Stimulated activated naive B cell treated with anti-CD40 and anti-IgM and Interleukin-4, amounts not matched to agents 10 μg/mL and 1 μg/mL and 100 μg/mL, for 72 hours (primary cell): Measurements from ENCODE around the gene BOD1L1.

Source experiments
- ATAC-seq, 2 donors: fragments of 150-1000 bp; cut with Tn5 transposase; replicated peaks; 2 replicates each; pipeline ENCODE4 v1.10.0; 2021; ENCODE audit warnings: moderate library complexity in 1 of 2
- DNase-seq: peaks from one replicate; pipeline ENCODE4 v3.0.0; 2021
- H3K27ac Mint-ChIP-seq: one replicate; pipeline ENCODE4 v1.8.0; 2022; ENCODE audit warnings: mild to moderate bottlenecking, mixed read lengths
- H3K27me3 Mint-ChIP-seq, 2 donors: one replicate each; pipeline ENCODE4 v1.8.0; 2022; ENCODE audit warnings: mixed read lengths in 2 of 2
- H3K36me3 Mint-ChIP-seq, 2 donors: one replicate each; pipeline ENCODE4 v1.8.0; 2022; ENCODE audit warnings: mixed read lengths in 2 of 2, mild to moderate bottlenecking in 1 of 2
- H3K4me1 Mint-ChIP-seq, 2 donors: one replicate each; pipeline ENCODE4 v1.8.0; 2022; ENCODE audit warnings: mixed read lengths in 2 of 2, mild to moderate bottlenecking in 1 of 2
- H3K4me3 Mint-ChIP-seq, 2 donors: one replicate each; pipeline ENCODE4 v1.8.0; 2022; ENCODE audit warnings: mild to moderate bottlenecking in 2 of 2, mixed read lengths in 2 of 2, moderate library complexity in 1 of 2
- H3K9me3 Mint-ChIP-seq, 2 donors: one replicate each; pipeline ENCODE4 v1.8.0; 2022; ENCODE audit warnings: mixed read lengths in 2 of 2, mild to moderate bottlenecking in 1 of 2

The BOD1L1 gene

DNA sequence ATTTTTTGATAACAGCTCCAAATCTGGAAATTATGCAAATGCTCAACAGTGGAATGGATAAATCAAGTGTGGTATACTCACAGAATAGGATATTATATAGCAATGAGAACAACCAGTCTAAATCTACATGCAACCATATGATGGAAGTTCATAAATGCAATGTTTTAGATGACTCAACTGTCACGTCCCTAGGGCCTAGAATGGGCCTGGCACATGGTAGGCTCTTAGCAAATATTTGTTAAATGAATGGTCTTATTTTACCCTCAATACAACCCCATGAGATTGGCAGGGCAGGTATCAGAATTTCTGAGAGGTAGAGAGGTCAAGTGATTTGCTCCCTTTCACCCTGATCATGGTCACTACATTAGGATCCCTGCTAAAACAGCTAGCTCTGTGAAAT, 68.6 kb downstream of the BOD1L1 start:
- ATAC-seq (no peak), DNase-seq (no peak)
- no peaks in the 10 kb centered on the region for H3K4me1 Mint-ChIP-seq
- no peak overlapping the region for H3K27ac Mint-ChIP-seq
- H3K27me3 Mint-ChIP-seq = peaks cover 14 to 17% of the 10 kb centered on the region in 2 donors
- H3K9me3 Mint-ChIP-seq = peaks cover 2 to 5% of the 10 kb centered on the region in 2 donors
- H3K36me3 Mint-ChIP-seq = peaks cover 10 to 15% of the 10 kb centered on the region in 2 donors
- H3K4me3 Mint-ChIP-seq = no peak overlapping the region

DNA sequence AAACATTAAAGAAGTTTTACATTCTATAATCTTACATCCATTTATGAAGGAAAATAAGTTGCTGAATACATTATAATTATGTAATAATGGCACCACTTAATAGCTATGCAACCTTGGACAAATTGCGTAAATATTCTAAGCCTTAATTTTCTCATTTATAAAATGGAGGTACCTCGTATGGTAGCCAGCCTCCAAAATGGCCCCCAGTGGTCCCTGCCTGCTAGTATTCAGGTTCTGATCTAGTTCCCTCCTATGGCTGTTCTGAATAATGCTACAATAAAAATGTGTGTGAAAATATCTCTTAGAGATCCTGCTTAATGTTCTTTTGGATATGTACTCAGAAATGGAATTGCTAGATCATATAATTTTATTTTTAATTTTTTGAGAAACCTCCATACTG, 72.2 kb downstream of the BOD1L1 start:
- peaks cover 4 to 13% of the 10 kb centered on the region in 2 donors for H3K9me3 Mint-ChIP-seq
- H3K27ac Mint-ChIP-seq = no peak overlapping the region
- no peak for DNase-seq
- ATAC-seq = no peak
- peaks cover 4 to 9% of the 10 kb centered on the region in 2 donors for H3K36me3 Mint-ChIP-seq
- H3K27me3 Mint-ChIP-seq = peaks cover 38 to 52% of the 10 kb centered on the region in 2 donors
- H3K4me3 Mint-ChIP-seq = no peak overlapping the region
- H3K4me1 Mint-ChIP-seq = no peaks in the 10 kb centered on the region

DNA sequence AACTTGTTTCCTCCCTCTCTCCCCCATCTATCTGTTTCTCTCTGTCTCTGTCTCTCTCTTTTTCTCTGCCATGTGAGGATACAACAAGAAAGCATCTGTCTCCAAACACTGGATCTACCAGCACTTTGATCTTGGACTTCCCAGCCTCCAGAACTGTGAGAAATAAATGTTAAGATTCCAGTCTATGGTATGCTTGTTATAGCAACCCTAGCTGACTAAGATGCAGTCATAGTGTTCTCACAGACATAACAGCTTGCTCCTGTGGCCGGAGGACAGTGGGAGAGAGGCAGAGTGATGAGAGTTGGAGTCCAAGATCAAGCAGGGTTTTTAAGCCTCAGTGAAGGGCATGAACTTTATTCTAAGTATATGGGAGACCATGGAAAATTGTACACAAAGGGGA, 74.4 kb downstream of the BOD1L1 start:
- Mint-ChIP-seq H3K36me3 (no peaks in the 10 kb centered on the region), H3K4me1 (peaks cover 6 to 10% of the 10 kb centered on the region in 2 donors), H3K27me3 (peaks cover 48 to 65% of the 10 kb centered on the region in 2 donors), H3K4me3 (no peak overlapping the region), H3K9me3 (peaks cover 0 to 10% of the 10 kb centered on the region in 2 donors), H3K27ac (no peak overlapping the region)
- DNase-seq = no peak
- ATAC-seq = no peak

DNA sequence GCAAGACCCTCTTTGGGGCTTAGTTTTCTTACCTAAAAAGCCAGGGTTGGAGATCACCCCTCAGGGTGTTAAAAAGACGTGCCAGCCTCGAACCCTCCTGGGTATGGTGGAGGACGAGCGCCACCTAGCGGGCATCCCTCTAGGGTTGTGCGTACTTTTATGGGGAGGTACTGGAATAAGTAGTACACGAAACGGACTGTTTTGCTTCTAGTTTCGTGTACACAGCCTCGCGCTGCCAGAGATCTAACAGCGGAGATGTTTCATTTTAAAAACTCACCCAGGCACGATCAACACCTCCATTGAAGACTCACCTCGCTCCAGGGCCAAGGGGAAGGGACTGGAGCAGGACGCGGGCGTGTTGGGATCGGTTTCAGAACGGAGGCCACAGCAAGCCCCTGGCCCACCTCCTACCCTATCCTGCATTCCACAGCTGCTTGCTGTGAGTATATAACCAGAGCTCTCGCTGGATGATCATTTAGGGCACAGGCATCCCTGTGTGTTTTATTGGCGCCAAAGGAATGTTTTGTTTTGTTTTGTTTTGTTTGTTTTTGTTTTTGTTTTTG, 78.5 kb downstream of the BOD1L1 start:
- ATAC-seq = peak; percentile 88 to 89
- Mint-ChIP-seq H3K27ac (peak overlapping the region; percentile 47), H3K4me1 (peaks cover 22 to 32% of the 10 kb centered on the region in 2 donors), H3K9me3 (peaks cover 5 to 10% of the 10 kb centered on the region in 2 donors), H3K27me3 (peaks cover 59 to 81% of the 10 kb centered on the region in 2 donors), H3K36me3 (peaks cover 2 to 10% of the 10 kb centered on the region in 2 donors), H3K4me3 (peak overlapping the region; percentile 80 to 85)
- peak; percentile 76 for DNase-seq

DNA sequence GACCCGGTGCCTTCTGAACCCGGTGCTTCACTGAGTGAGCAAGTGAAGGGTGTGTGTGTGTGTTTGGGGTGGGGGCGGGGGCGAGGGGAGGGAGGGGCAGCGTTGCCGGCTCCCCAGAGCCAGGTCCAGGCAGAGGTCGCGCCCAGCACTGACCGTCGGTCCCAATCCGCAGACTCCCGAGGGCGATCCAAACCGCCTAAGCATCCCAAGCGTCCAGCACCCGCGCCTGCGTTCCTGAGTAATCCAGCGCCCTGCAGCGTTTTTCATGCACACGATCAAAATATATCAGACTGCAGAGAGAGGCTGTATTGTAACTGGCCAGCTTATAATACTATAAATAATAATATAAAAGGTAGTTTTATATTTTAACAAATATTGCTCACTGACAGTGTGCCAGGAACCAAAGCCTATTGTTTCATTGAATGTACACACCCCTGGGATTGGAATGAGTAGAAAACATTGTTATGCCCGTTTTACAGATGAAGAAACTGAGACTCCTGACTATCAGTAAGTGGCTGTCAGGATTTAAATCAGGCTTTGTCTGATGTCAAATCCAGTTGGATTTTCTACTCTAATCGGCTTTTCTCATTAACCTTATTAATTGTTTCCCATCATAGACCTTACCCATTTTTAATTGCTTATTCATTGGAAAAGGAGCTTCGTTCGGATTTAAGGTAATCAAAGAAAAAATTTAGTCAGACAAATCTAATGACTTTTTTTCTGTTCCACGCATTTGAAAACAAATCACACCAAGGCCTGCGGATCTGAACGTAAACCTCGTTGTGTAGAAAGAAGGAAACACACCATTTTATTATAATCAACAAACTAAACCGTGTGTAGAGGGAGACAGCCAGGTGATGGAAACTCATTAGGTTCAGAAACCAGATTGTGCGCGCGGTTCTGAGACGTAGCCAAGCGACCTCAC, 79.2 kb downstream of the BOD1L1 start:
- peak overlapping the region; percentile 80 to 88 for H3K4me3 Mint-ChIP-seq
- H3K27me3 Mint-ChIP-seq = peaks cover 57 to 81% of the 10 kb centered on the region in 2 donors
- ATAC-seq (no peak), DNase-seq (no peak)
- H3K36me3 Mint-ChIP-seq = peaks cover 2 to 10% of the 10 kb centered on the region in 2 donors
- H3K9me3 Mint-ChIP-seq = peaks cover 5 to 12% of the 10 kb centered on the region in 2 donors
- H3K27ac Mint-ChIP-seq = peak overlapping the region; percentile 47
- peaks cover 24 to 39% of the 10 kb centered on the region in 2 donors for H3K4me1 Mint-ChIP-seq

DNA sequence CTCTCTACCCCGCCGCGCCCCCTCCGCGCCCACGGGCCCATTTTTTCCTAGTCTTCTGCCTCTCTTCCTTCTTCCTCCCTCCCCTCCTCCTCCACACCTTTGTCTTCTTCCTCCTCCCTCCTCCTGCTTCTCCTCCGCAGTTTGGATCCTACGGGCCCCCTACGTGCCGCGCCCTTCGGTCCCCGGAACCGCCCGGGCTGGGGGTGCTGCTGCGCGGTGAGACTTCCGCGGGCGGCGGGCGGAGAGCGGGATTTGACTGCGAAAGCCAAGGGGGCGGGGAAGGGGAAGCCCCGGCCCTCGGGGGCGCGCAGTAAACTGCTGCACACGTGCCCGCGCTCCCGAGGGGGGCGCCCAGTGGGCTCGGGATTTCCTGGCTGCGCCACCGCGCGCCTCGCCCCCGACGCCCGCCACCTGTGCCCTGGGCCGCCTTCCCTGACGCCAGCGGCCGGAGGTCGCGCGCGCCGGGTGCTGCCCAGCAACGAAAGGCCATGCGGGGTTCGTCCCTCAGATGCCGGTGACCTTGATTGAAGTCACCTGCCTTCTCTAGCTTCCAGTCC, 80.0 kb downstream of the BOD1L1 start:
- peaks cover 61 to 81% of the 10 kb centered on the region in 2 donors for H3K27me3 Mint-ChIP-seq
- ATAC-seq (peak in 1 of 2 donors; percentile 15), DNase-seq (no peak)
- H3K27ac Mint-ChIP-seq = peak overlapping the region; percentile 71
- H3K4me1 Mint-ChIP-seq = peaks cover 26 to 47% of the 10 kb centered on the region in 2 donors
- H3K9me3 Mint-ChIP-seq = peaks cover 5 to 12% of the 10 kb centered on the region in 2 donors
- H3K36me3 Mint-ChIP-seq = peaks cover 2 to 13% of the 10 kb centered on the region in 2 donors
- H3K4me3 Mint-ChIP-seq = peak overlapping the region; percentile 76 to 88

DNA sequence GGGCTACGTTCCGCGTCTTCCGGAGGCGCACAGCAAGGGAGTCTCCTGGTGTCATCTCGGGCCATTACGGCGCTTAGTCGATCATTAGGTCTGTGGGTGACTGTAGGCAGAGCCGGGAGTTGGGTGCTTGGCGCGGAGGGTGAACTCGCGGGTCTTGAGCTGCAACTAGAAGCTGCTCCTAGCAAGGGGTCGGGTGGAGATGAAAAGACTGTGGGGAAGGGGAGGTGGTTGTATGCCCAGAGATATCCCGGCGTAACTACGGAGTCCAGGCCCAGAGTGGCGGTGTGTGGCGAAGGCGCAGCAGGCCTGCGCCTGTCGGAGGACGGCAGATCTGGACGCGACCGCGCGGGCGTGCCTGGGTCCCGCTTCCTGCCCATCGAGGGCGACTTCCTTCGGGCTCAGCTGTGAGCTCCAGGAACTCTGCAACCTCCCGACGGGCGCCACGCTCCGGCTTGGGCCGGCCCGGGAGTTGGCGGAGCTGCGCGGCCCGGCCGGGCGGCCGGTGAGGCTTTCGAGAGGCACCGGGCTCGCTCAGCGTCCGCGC, 80.5 kb downstream of the BOD1L1 start:
- Mint-ChIP-seq H3K36me3 (peaks cover 2 to 13% of the 10 kb centered on the region in 2 donors), H3K9me3 (peaks cover 5 to 10% of the 10 kb centered on the region in 2 donors), H3K4me1 (peaks cover 26 to 52% of the 10 kb centered on the region in 2 donors), H3K27me3 (peaks cover 63 to 81% of the 10 kb centered on the region in 2 donors), H3K27ac (peak overlapping the region; percentile 77), H3K4me3 (peak overlapping the region; percentile 76 to 88)
- ATAC-seq (no peak), DNase-seq (no peak)

DNA sequence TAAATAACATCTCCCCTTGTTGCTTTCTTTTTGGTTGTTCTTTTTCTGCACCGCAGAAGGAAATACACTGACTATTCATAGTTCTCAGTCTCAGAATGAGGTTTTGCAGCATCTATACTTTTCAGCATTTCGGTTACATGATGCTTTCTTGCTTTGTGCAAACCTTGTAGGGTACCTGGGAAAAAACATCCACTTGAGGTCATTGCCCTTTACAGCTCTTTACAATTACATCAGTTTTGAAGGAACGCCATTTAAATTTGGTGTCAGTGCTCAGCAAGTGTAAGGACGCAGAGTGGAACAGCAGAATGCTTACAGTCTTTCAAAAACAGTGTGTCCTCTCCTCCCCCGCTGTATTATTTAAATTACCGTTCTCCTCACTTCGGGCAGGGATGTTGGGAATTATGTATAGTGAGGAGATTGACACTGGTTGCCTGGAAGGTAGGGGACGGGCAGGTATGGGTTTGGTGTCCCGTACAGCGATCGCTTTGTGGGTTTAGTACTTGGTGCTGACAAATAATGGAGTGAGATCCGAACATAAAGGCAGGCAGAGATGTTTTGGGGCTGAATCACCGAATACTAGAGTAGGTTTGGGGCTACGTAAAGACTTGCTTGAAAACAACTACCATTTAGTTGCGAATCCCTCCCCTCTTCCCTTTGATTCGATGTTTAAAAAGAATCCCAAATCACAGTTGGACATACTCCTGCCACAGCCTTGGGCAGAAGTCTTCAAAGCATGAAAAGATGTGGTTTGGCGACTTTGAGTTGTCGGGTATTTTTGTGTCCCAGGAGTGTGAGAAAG, 81.2 kb downstream of the BOD1L1 start:
- ATAC-seq = no peak
- Mint-ChIP-seq H3K9me3 (peaks cover 5 to 7% of the 10 kb centered on the region in 2 donors), H3K4me3 (peak overlapping the region; percentile 76 to 88), H3K36me3 (peaks cover 2 to 13% of the 10 kb centered on the region in 2 donors), H3K27ac (peak overlapping the region; percentile 77), H3K27me3 (peaks cover 60 to 81% of the 10 kb centered on the region in 2 donors), H3K4me1 (peaks cover 29 to 58% of the 10 kb centered on the region in 2 donors)
- no peak for DNase-seq

DNA sequence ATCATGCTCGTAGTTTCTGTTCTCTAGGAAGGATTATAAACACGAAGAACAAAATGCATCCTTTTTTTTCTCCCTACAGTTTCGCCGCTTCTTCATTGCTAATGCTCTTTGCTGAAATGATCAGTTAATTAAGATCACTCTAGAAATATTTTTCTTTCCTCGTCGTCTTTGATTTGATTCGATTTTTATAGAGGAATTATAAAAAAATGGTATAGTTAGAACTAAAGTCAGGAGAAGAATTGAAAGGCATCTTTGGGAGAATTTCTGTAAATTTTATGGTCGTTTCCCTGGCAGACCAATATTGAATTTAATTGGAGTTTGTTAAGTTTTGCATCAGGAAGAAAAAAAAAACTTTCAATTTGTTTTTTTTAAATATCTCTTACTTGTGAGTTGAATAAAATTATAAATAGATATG, 82.1 kb downstream of the BOD1L1 start:
- Mint-ChIP-seq H3K36me3 (peaks cover 2 to 13% of the 10 kb centered on the region in 2 donors), H3K4me1 (peaks cover 31 to 62% of the 10 kb centered on the region in 2 donors), H3K27me3 (peaks cover 60 to 80% of the 10 kb centered on the region in 2 donors), H3K9me3 (peaks cover 1 to 5% of the 10 kb centered on the region in 2 donors), H3K4me3 (peak overlapping the region; percentile 88 to 91), H3K27ac (peak overlapping the region; percentile 86)
- DNase-seq (no peak), ATAC-seq (no peak)

DNA sequence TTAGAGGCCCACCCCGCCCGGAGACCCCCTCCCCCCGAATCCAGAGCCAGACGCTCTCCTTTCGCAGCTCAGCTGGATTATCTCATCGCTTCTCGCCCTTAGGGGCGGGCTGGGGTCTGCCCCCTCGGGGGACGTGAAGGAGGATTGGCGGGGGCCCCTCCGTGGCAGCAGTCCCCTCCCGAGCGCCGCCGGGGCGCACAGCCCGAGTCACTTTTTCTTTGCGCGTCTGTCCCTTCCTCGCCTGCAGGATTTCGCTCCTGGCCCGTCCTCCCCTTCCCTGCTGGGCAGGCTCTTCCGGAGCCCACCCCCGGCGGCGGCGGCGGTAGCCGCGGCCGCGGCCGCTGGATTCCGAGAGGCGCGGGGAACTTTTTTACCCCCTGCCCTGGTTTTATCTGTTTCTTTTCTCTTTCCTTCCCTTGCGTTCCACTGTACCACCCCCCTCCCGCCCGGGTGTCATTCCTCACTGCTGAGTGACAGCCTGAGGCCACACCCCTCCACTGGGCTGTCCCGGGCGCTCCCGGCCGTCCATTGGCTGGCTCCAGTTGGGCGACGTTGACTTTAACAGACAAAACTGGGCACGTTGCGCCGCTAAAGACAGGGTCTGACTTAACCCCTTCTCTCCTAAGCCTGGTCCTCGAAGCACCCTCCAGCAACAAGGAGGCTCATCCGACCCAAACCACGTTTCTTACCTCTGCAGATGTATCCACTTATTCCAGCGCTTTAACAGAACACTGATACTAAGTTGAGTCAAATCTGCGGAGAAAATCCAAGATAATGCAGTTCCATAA, 82.7 kb downstream of the BOD1L1 start:
- peaks cover 1 to 5% of the 10 kb centered on the region in 2 donors for H3K9me3 Mint-ChIP-seq
- H3K27me3 Mint-ChIP-seq = peaks cover 55 to 74% of the 10 kb centered on the region in 2 donors
- DNase-seq = no peak
- H3K4me1 Mint-ChIP-seq = peaks cover 31 to 62% of the 10 kb centered on the region in 2 donors
- peaks cover 2 to 13% of the 10 kb centered on the region in 2 donors for H3K36me3 Mint-ChIP-seq
- peak; percentile 66 to 68 for ATAC-seq
- peak overlapping the region; percentile 88 to 91 for H3K4me3 Mint-ChIP-seq
- H3K27ac Mint-ChIP-seq = peak overlapping the region; percentile 86

DNA sequence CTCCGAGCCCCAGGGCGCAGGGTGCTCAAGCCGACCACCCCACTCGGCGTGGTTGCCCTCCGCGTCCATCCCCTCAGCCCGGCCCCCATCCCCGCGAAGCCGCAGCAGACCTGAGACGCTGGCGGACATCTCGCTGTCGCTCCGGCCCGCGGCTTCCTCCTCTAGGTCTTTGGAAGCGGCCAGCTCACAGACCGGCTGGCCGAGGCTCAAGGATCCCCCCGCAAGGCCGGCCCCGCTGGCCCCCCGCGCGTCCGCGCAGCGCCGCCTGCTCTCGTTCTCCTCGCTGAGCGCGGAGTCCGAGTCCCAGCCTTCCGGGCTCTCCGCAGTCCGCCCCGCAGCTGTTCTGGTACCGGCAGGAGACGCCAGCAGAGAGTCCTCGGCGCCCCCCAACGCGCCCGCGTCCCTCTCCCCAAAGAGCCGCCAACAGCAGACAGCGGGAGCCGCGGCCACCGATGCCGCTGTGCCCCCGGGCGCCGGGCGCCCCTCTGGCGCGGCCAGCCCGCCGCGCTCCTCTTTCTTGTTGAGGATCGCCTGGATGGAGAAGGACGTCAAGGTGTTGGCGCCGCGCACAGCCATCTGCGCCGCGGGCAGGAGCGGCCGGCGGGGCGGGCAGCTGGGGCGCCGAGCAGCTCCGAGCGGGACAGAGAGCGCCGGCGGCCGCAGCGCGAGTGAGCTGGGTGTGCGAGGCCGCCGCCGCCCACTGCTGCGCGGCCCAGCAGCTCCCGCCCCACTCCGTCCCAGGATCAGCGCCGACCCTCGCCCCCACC, 83.5 kb downstream of the BOD1L1 start, which contains the start of gene NKX3-2:
Gene NKX3-2 (minus strand): TSS at position 670 of the 767 bp plus-strand sequence. CDS start 94 bp downstream, at position 576.
- Mint-ChIP-seq H3K27ac (peak within 1 kb of the TSS; percentile 86), H3K4me3 (peak within 1 kb of the TSS; percentile 88 to 91), H3K27me3 (peaks cover 54 to 69% of the 10 kb centered on the region in 2 donors), H3K36me3 (peaks cover 2 to 13% of the 10 kb centered on the region in 2 donors), H3K4me1 (peaks cover 28 to 57% of the 10 kb centered on the region in 2 donors), H3K9me3 (peaks cover 1 to 5% of the 10 kb centered on the region in 2 donors)
- DNase-seq (no peak), ATAC-seq (peak in 1 of 2 donors; percentile 18)
